CD14-positive monocyte (primary cell): ENCODE measurements around the gene FRMD4A. TPM values are rescaled to one million over a fixed set of nuclear protein-coding genes. Genes with fewer than 3 reads are reported as not detected.

Source experiments
- DNase-seq, 3 donors: peaks; one replicate each; pipeline ENCODE4 v3.0.0-alpha.2; 2011 to 2022
- H2AFZ ChIP-seq: 2 replicates; pipeline ENCODE4 v1.6.0; 2012; ENCODE audit warnings: mild to moderate bottlenecking, low read depth, low read length, inconsistent platforms; ENCODE audit not compliant: insufficient read depth, poor library complexity, severe bottlenecking
- H3K27ac ChIP-seq, 2 donors: 1 replicate in 1 of 2; 2 replicates in 1 of 2; pipeline ENCODE4 v1.5.1; 2012 to 2013; ENCODE audit warnings: low read length in 2 of 2, control low read depth in 1 of 2, inconsistent platforms in 1 of 2, low read depth in 1 of 2, mild to moderate bottlenecking in 1 of 2
- H3K27me3 ChIP-seq, 2 donors: one replicate each; pipeline versions ENCODE4 v1.6.0 to v1.6.1; 2011 to 2013; ENCODE audit warnings: low read length in 2 of 2; ENCODE audit not compliant: control insufficient read depth in 2 of 2, insufficient read depth in 2 of 2
- H3K36me3 ChIP-seq, 2 donors: replicated peaks in 1 of 2; 1 replicate in 1 of 2; 2 replicates in 1 of 2; pipeline versions ENCODE4 v1.5.1 to v1.6.1; 2012 to 2013; ENCODE audit warnings: low read length in 2 of 2, control low read depth in 1 of 2, inconsistent platforms in 1 of 2, mild to moderate bottlenecking in 1 of 2; ENCODE audit not compliant: insufficient read depth in 2 of 2, control insufficient read depth in 1 of 2
- H3K4me1 ChIP-seq, 2 donors: 1 replicate in 1 of 2; 2 replicates in 1 of 2; pipeline versions ENCODE4 v1.5.1 to v1.6.1; 2012 to 2013; ENCODE audit warnings: low read length in 2 of 2, control low read depth in 1 of 2, inconsistent platforms in 1 of 2, mild to moderate bottlenecking in 1 of 2, moderate library complexity in 1 of 2; ENCODE audit not compliant: insufficient read depth in 2 of 2, control insufficient read depth in 1 of 2
- H3K4me2 ChIP-seq: replicated peaks from 2 replicates; pipeline ENCODE3; 2012; ENCODE audit warnings: low read length, moderate library complexity, mild to moderate bottlenecking; ENCODE audit not compliant: poor library complexity, severe bottlenecking; ENCODE audit errors: extremely low read depth
- H3K4me3 ChIP-seq, 3 experiments: fragments of 200-600 bp in 1 of 3; sonication (generic) in 1 of 3; replicated peaks in 1 of 3; 1 replicate in 2 of 3; 2 replicates in 1 of 3; pipeline ENCODE4 v1.5.1; 2011 to 2013; ENCODE audit warnings: low read length in 3 of 3, mild to moderate bottlenecking in 3 of 3, control low read depth in 2 of 3, low read depth in 2 of 3, inconsistent platforms in 1 of 3, moderate library complexity in 1 of 3
- H3K79me2 ChIP-seq: 2 replicates; pipeline ENCODE4 v1.6.0; 2012; ENCODE audit warnings: mild to moderate bottlenecking, control low read depth, inconsistent platforms, low read length, moderate library complexity; ENCODE audit not compliant: insufficient read depth
- H3K9ac ChIP-seq: 2 replicates; pipeline ENCODE4 v1.6.0; 2017; ENCODE audit warnings: low read length, mild to moderate bottlenecking; ENCODE audit not compliant: insufficient read depth, poor library complexity, severe bottlenecking
- H3K9me3 ChIP-seq, 2 donors: replicated peaks in 1 of 2; 1 replicate in 1 of 2; 2 replicates in 1 of 2; pipeline versions ENCODE4 v1.5.1 to v1.6.1; 2012 to 2013; ENCODE audit warnings: low read length in 2 of 2, control low read depth in 1 of 2; ENCODE audit not compliant: control insufficient read depth in 1 of 2, insufficient read depth in 1 of 2
- H4K20me1 ChIP-seq: 2 replicates; pipeline ENCODE4 v1.6.0; 2012; ENCODE audit warnings: mild to moderate bottlenecking, low read length, control low read depth, moderate library complexity; ENCODE audit not compliant: insufficient read depth
- H3K27ac Mint-ChIP-seq, 7 donors: one replicate each; pipeline ENCODE4 v1.8.0; 2020; ENCODE audit warnings: mild to moderate bottlenecking in 7 of 7, mixed read lengths in 7 of 7, moderate library complexity in 6 of 7, inconsistent platforms in 2 of 7
- H3K27me3 Mint-ChIP-seq, 3 donors: one replicate each; pipeline ENCODE4 v1.8.0; 2021 to 2022; ENCODE audit warnings: low read depth in 3 of 3, mild to moderate bottlenecking in 3 of 3, mixed read lengths in 3 of 3, moderate library complexity in 3 of 3, inconsistent platforms in 1 of 3
- H3K36me3 Mint-ChIP-seq, 2 donors: one replicate each; pipeline ENCODE4 v1.8.0; 2020; ENCODE audit warnings: mixed read lengths in 2 of 2, inconsistent platforms in 1 of 2, mild to moderate bottlenecking in 1 of 2
- H3K4me1 Mint-ChIP-seq: one replicate; pipeline ENCODE4 v1.8.0; 2020; ENCODE audit warnings: mild to moderate bottlenecking, mixed read lengths
- H3K4me3 Mint-ChIP-seq, 2 donors: one replicate each; pipeline ENCODE4 v1.8.0; 2020; ENCODE audit warnings: mild to moderate bottlenecking in 2 of 2, mixed read lengths in 2 of 2, moderate library complexity in 1 of 2
- H3K9me3 Mint-ChIP-seq, 7 donors: one replicate each; pipeline ENCODE4 v1.8.0; 2020 to 2022; ENCODE audit warnings: mixed read lengths in 7 of 7, mild to moderate bottlenecking in 6 of 7, moderate library complexity in 6 of 7, inconsistent platforms in 2 of 7
- CTCF ChIP-seq: fragments of 200-600 bp; IDR thresholded peaks from one replicate; pipeline ENCODE4 v1.8.0; 2022; ENCODE audit warnings: antibody characterized with exemption, mild to moderate bottlenecking
- WGBS: methylation state at CpG from one replicate; pipeline ENCODE4 v1.1.5; 2013; ENCODE audit warnings: missing lambda C conversion rate; ENCODE audit not compliant: insufficient coverage; 5-methylcytosine and 5-hydroxymethylcytosine counted together
- intact Hi-C, 2 donors: fragments of 100-400 bp; cut with micrococcal nuclease; formaldehyde crosslinking; loops; one replicate each; pipeline versions ENCODE4 v1.15.0 to v1.15.1; 2023
- polyA plus RNA-seq, 3 donors: library from polyadenylated mRNA; depleted of rRNA in 1 of 3; unstranded in 2 of 3; stranded (reverse) in 1 of 3; fragments of 300-500 nt in 2 of 3; fragments of >200 nt in 1 of 3; fragmentation: Illumina TruSeq in 2 of 3; gene quantifications; 1 replicate in 2 of 3; 2 replicates in 1 of 3; pipeline ENCODE4 v1.2.3, GENCODE V29; 2012 to 2021

The FRMD4A gene
- polyA plus RNA-seq, 3 donors: 0.12 TPM; not detected in 2

- no peaks in the 10 kb centered on the region for H3K79me2 ChIP-seq
- Mint-ChIP-seq H3K27me3 (peaks cover 5 to 8% (median 6%) of the 10 kb centered on the region in 3 donors), H3K36me3 (no peaks in the 10 kb centered on the region), H3K4me1 (no peaks in the 10 kb centered on the region), H3K9me3 (peaks cover 5 to 22% (median 10%) of the 10 kb centered on the region in 7 donors), H3K27ac (no peak overlapping the region), H3K4me3 (no peak overlapping the region)
- no peaks in the 10 kb centered on the region for H3K4me1 ChIP-seq
- no peak for TF ChIP-seq CTCF
- no peaks in the 10 kb centered on the region for H3K36me3 ChIP-seq
- no peak overlapping the region for H3K4me3 ChIP-seq
- WGBS: no CpG with 5 or more reads among the region's 3 CpGs
- H4K20me1 ChIP-seq: no peaks in the 10 kb centered on the region
- H3K4me2 ChIP-seq: no peak overlapping the region
- H3K27ac ChIP-seq: no peak overlapping the region
- H3K27me3 ChIP-seq: no peaks in the 10 kb centered on the region
- H3K9ac ChIP-seq: no peak overlapping the region
- no peak overlapping the region for H2AFZ ChIP-seq
- intact Hi-C loops: no loop called here
- H3K9me3 ChIP-seq: peaks cover 3 to 6% of the 10 kb centered on the region in 2 donors
- DNase-seq: no peak
These were observed 37.2 kb downstream of the FRMD4A start for GRCh38 chr10:14293526-14293925.

- Mint-ChIP-seq H3K27me3 (peaks cover under 1 to 7% (median 5%) of the 10 kb centered on the region in 3 donors), H3K27ac (no peak overlapping the region), H3K36me3 (no peaks in the 10 kb centered on the region), H3K9me3 (peaks cover 5 to 23% (median 10%) of the 10 kb centered on the region in 7 donors), H3K4me1 (no peaks in the 10 kb centered on the region), H3K4me3 (no peak overlapping the region)
- peaks cover 3 to 6% of the 10 kb centered on the region in 2 donors for H3K9me3 ChIP-seq
- no peaks in the 10 kb centered on the region for H3K4me1 ChIP-seq
- WGBS: no CpG with 5 or more reads among the region's 1 CpG
- no peak overlapping the region for H3K4me3 ChIP-seq
- intact Hi-C loops: no loop called here
- no peak for DNase-seq
- H2AFZ ChIP-seq: no peak overlapping the region
- no peak overlapping the region for H3K27ac ChIP-seq
- TF ChIP-seq CTCF: no peak
- no peaks in the 10 kb centered on the region for H4K20me1 ChIP-seq
- H3K36me3 ChIP-seq: no peaks in the 10 kb centered on the region
- H3K9ac ChIP-seq: no peak overlapping the region
- H3K27me3 ChIP-seq: peaks cover 0 to 3% of the 10 kb centered on the region in 2 donors
- no peak overlapping the region for H3K4me2 ChIP-seq
- no peaks in the 10 kb centered on the region for H3K79me2 ChIP-seq
These were observed 39.4 kb downstream of the FRMD4A start for GRCh38 chr10:14291296-14291695.
